CD14-positive monocyte (primary cell): ENCODE data around the gene PRKCQ. TPM values are rescaled to one million over a fixed set of nuclear protein-coding genes. Genes with fewer than 3 reads are reported as not detected.

Experiments
- DNase-seq, 3 donors: peaks; one replicate each; pipeline ENCODE4 v3.0.0-alpha.2; 2011 to 2022
- H2AFZ ChIP-seq: 2 replicates; pipeline ENCODE4 v1.6.0; 2012; ENCODE audit warnings: mild to moderate bottlenecking, low read depth, low read length, inconsistent platforms; ENCODE audit not compliant: insufficient read depth, poor library complexity, severe bottlenecking
- H3K27ac ChIP-seq, 2 donors: 1 replicate in 1 of 2; 2 replicates in 1 of 2; pipeline ENCODE4 v1.5.1; 2012 to 2013; ENCODE audit warnings: low read length in 2 of 2, control low read depth in 1 of 2, inconsistent platforms in 1 of 2, low read depth in 1 of 2, mild to moderate bottlenecking in 1 of 2
- H3K27me3 ChIP-seq, 2 donors: one replicate each; pipeline versions ENCODE4 v1.6.0 to v1.6.1; 2011 to 2013; ENCODE audit warnings: low read length in 2 of 2; ENCODE audit not compliant: control insufficient read depth in 2 of 2, insufficient read depth in 2 of 2
- H3K36me3 ChIP-seq, 2 donors: replicated peaks in 1 of 2; 1 replicate in 1 of 2; 2 replicates in 1 of 2; pipeline versions ENCODE4 v1.5.1 to v1.6.1; 2012 to 2013; ENCODE audit warnings: low read length in 2 of 2, control low read depth in 1 of 2, inconsistent platforms in 1 of 2, mild to moderate bottlenecking in 1 of 2; ENCODE audit not compliant: insufficient read depth in 2 of 2, control insufficient read depth in 1 of 2
- H3K4me1 ChIP-seq, 2 donors: 1 replicate in 1 of 2; 2 replicates in 1 of 2; pipeline versions ENCODE4 v1.5.1 to v1.6.1; 2012 to 2013; ENCODE audit warnings: low read length in 2 of 2, control low read depth in 1 of 2, inconsistent platforms in 1 of 2, mild to moderate bottlenecking in 1 of 2, moderate library complexity in 1 of 2; ENCODE audit not compliant: insufficient read depth in 2 of 2, control insufficient read depth in 1 of 2
- H3K4me2 ChIP-seq: replicated peaks from 2 replicates; pipeline ENCODE3; 2012; ENCODE audit warnings: low read length, moderate library complexity, mild to moderate bottlenecking; ENCODE audit not compliant: poor library complexity, severe bottlenecking; ENCODE audit errors: extremely low read depth
- H3K4me3 ChIP-seq, 3 experiments: fragments of 200-600 bp in 1 of 3; sonication (generic) in 1 of 3; replicated peaks in 1 of 3; 1 replicate in 2 of 3; 2 replicates in 1 of 3; pipeline ENCODE4 v1.5.1; 2011 to 2013; ENCODE audit warnings: low read length in 3 of 3, mild to moderate bottlenecking in 3 of 3, control low read depth in 2 of 3, low read depth in 2 of 3, inconsistent platforms in 1 of 3, moderate library complexity in 1 of 3
- H3K79me2 ChIP-seq: 2 replicates; pipeline ENCODE4 v1.6.0; 2012; ENCODE audit warnings: mild to moderate bottlenecking, control low read depth, inconsistent platforms, low read length, moderate library complexity; ENCODE audit not compliant: insufficient read depth
- H3K9ac ChIP-seq: 2 replicates; pipeline ENCODE4 v1.6.0; 2017; ENCODE audit warnings: low read length, mild to moderate bottlenecking; ENCODE audit not compliant: insufficient read depth, poor library complexity, severe bottlenecking
- H3K9me3 ChIP-seq, 2 donors: replicated peaks in 1 of 2; 1 replicate in 1 of 2; 2 replicates in 1 of 2; pipeline versions ENCODE4 v1.5.1 to v1.6.1; 2012 to 2013; ENCODE audit warnings: low read length in 2 of 2, control low read depth in 1 of 2; ENCODE audit not compliant: control insufficient read depth in 1 of 2, insufficient read depth in 1 of 2
- H4K20me1 ChIP-seq: 2 replicates; pipeline ENCODE4 v1.6.0; 2012; ENCODE audit warnings: mild to moderate bottlenecking, low read length, control low read depth, moderate library complexity; ENCODE audit not compliant: insufficient read depth
- H3K27ac Mint-ChIP-seq, 7 donors: one replicate each; pipeline ENCODE4 v1.8.0; 2020; ENCODE audit warnings: mild to moderate bottlenecking in 7 of 7, mixed read lengths in 7 of 7, moderate library complexity in 6 of 7, inconsistent platforms in 2 of 7
- H3K27me3 Mint-ChIP-seq, 3 donors: one replicate each; pipeline ENCODE4 v1.8.0; 2021 to 2022; ENCODE audit warnings: low read depth in 3 of 3, mild to moderate bottlenecking in 3 of 3, mixed read lengths in 3 of 3, moderate library complexity in 3 of 3, inconsistent platforms in 1 of 3
- H3K36me3 Mint-ChIP-seq, 2 donors: one replicate each; pipeline ENCODE4 v1.8.0; 2020; ENCODE audit warnings: mixed read lengths in 2 of 2, inconsistent platforms in 1 of 2, mild to moderate bottlenecking in 1 of 2
- H3K4me1 Mint-ChIP-seq: one replicate; pipeline ENCODE4 v1.8.0; 2020; ENCODE audit warnings: mild to moderate bottlenecking, mixed read lengths
- H3K4me3 Mint-ChIP-seq, 2 donors: one replicate each; pipeline ENCODE4 v1.8.0; 2020; ENCODE audit warnings: mild to moderate bottlenecking in 2 of 2, mixed read lengths in 2 of 2, moderate library complexity in 1 of 2
- H3K9me3 Mint-ChIP-seq, 7 donors: one replicate each; pipeline ENCODE4 v1.8.0; 2020 to 2022; ENCODE audit warnings: mixed read lengths in 7 of 7, mild to moderate bottlenecking in 6 of 7, moderate library complexity in 6 of 7, inconsistent platforms in 2 of 7
- CTCF ChIP-seq: fragments of 200-600 bp; IDR thresholded peaks from one replicate; pipeline ENCODE4 v1.8.0; 2022; ENCODE audit warnings: antibody characterized with exemption, mild to moderate bottlenecking
- WGBS: methylation state at CpG from one replicate; pipeline ENCODE4 v1.1.5; 2013; ENCODE audit warnings: missing lambda C conversion rate; ENCODE audit not compliant: insufficient coverage; 5-methylcytosine and 5-hydroxymethylcytosine counted together
- intact Hi-C, 2 donors: fragments of 100-400 bp; cut with micrococcal nuclease; formaldehyde crosslinking; loops; one replicate each; pipeline versions ENCODE4 v1.15.0 to v1.15.1; 2023
- polyA plus RNA-seq, 3 donors: library from polyadenylated mRNA; depleted of rRNA in 1 of 3; unstranded in 2 of 3; stranded (reverse) in 1 of 3; fragments of 300-500 nt in 2 of 3; fragments of >200 nt in 1 of 3; fragmentation: Illumina TruSeq in 2 of 3; gene quantifications; 1 replicate in 2 of 3; 2 replicates in 1 of 3; pipeline ENCODE4 v1.2.3, GENCODE V29; 2012 to 2021

PRKCQ gene
- polyA plus RNA-seq, 3 donors: 0.01 to 0.29 (median 0.09) TPM

DNA sequence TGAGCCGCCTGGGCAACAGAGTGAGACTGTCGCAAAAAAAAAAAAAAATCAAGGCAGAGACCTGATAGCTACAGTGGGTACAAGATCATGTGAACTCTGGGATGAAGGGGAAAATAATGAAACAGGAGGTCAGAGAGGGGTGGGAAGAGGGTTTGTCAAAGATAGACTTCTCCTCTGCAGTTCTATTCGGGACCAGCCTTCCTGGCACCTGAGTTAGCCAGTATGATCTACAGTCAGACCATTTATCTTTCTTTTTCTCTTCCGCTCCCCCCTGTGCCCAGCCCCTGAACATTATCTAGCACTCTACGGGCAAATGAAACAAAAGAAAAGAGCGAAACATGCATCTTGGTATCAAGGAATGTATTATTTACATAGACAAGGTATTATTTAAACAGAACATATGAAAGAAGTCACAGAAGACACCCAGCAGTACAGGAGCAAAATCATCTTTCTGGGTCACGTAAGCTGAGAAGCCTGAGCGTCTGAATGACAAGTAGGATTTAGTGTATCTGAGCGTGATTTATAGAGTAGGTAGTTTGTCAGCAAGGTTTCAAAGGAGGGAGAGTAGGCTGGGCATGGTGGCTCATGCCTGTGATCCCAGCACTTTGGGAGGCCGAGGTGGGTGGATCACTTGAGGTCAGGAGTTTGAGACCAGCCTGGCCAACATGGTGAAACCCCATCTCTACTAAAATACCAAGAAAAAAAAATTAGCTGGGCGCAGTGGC lies 109.0 kb downstream of the PRKCQ start:
- peaks cover 20 to 30% of the 10 kb centered on the region in 2 donors for H3K4me1 ChIP-seq
- Mint-ChIP-seq H3K4me1 (peaks cover 23% of the 10 kb centered on the region), H3K27me3 (no peaks in the 10 kb centered on the region), H3K9me3 (peaks cover 0 to 3% (median 0%) of the 10 kb centered on the region in 7 donors), H3K27ac (no peak overlapping the region), H3K4me3 (no peak overlapping the region), H3K36me3 (peaks cover 0 to 2% of the 10 kb centered on the region in 2 donors)
- no peak overlapping the region for H3K27ac ChIP-seq
- H2AFZ ChIP-seq: no peak overlapping the region
- H4K20me1 ChIP-seq: no peaks in the 10 kb centered on the region
- no peak overlapping the region for H3K4me2 ChIP-seq
- H3K9me3 ChIP-seq: no peaks in the 10 kb centered on the region
- no peaks in the 10 kb centered on the region for H3K27me3 ChIP-seq
- no peaks in the 10 kb centered on the region for H3K79me2 ChIP-seq
- no peak for TF ChIP-seq CTCF
- 100% methylated on average over 5 of the region's 11 CpGs for WGBS
- no peak overlapping the region for H3K4me3 ChIP-seq
- H3K9ac ChIP-seq: no peak overlapping the region
- intact Hi-C loops: no loop called here
- DNase-seq: no peak
- H3K36me3 ChIP-seq: no peaks in the 10 kb centered on the region

- H2AFZ ChIP-seq: no peak overlapping the region
- H3K79me2 ChIP-seq: no peaks in the 10 kb centered on the region
- no peak overlapping the region for H3K27ac ChIP-seq
- no peak for TF ChIP-seq CTCF
- H3K9ac ChIP-seq: no peak overlapping the region
- no peaks in the 10 kb centered on the region for H3K9me3 ChIP-seq
- H3K4me2 ChIP-seq: no peak overlapping the region
- Mint-ChIP-seq H3K4me3 (no peak overlapping the region), H3K27me3 (no peaks in the 10 kb centered on the region), H3K9me3 (peaks cover 0 to 3% (median 0%) of the 10 kb centered on the region in 7 donors), H3K27ac (no peak overlapping the region), H3K4me1 (peaks cover 23% of the 10 kb centered on the region), H3K36me3 (peaks cover 0 to 4% of the 10 kb centered on the region in 2 donors)
- no peak for DNase-seq
- no peaks in the 10 kb centered on the region for H4K20me1 ChIP-seq
- intact Hi-C loops: no loop called here
- no peak overlapping the region for H3K4me3 ChIP-seq
- peaks cover 20 to 29% of the 10 kb centered on the region in 2 donors for H3K4me1 ChIP-seq
- H3K36me3 ChIP-seq: no peaks in the 10 kb centered on the region
- H3K27me3 ChIP-seq: no peaks in the 10 kb centered on the region
These were observed 110.4 kb downstream of the PRKCQ start for GRCh38 chr10:6469661-6470060.
